ENCODE data around the gene ZNF497. TPM values are rescaled to one million over a fixed set of nuclear protein-coding genes. Genes with fewer than 3 reads are reported as not detected.
A peak's percentile ranks its signal among the peaks of the same experiment; 100 is the strongest.

Gene ZNF497
- total RNA-seq, 5 donors from 2014 or later (not counting 1 experiment from before 2014, with no cell fraction given), result 0.98 to 3.4 (median 2.2) TPM

GRCh38 chr19:58356766-58357480, 5.6 kb downstream of the ZNF497 start:
- Mint-ChIP-seq H3K9me3 (no peaks in the 10 kb centered on the region), H3K4me1 (peaks cover 13 to 30% (median 18%) of the 10 kb centered on the region in 3 donors), H3K4me3 (peak overlapping the region; percentile 63 to 74 (median 64)), H3K27ac (no peak overlapping the region), H3K27me3 (no peaks in the 10 kb centered on the region), H3K36me3 (no peaks in the 10 kb centered on the region)
- peak in 2 of 4 experiments; percentile 4 to 23 for ATAC-seq (replicated peaks in 1 of 4)
- peak overlapping the region; percentile 41 to 53 for H3K4me3 ChIP-seq (ENCODE audit: control insufficient read depth in 1 of 2, extremely low read depth in 1 of 2, low read length in 1 of 2)
- H3K9me3 ChIP-seq, result no peaks in the 10 kb centered on the region
- POLR2A ChIA-PET, result no interaction called here
- H3K27me3 ChIP-seq (replicated peaks in 1 of 2; ENCODE audit: control insufficient read depth in 2 of 2, extremely low read depth in 1 of 2, insufficient read depth in 2 of 2, low read length in 1 of 2), result peaks cover 0 to 32% of the 10 kb centered on the region in 2 experiments
- no peak overlapping the region for H3K27ac ChIP-seq (ENCODE audit: low read length)
- H3K4me1 ChIP-seq (ENCODE audit: control insufficient read depth in 1 of 2, extremely low read depth in 1 of 2, insufficient read depth in 2 of 2, low read length in 2 of 2), result peaks cover 0 to 39% of the 10 kb centered on the region in 2 experiments
- CTCF ChIA-PET, result no interaction called here
- DNase-seq, result peak in 2 of 35 experiments; percentile 6 to 15
- WGBS (ENCODE audit: insufficient coverage), result 42% methylated on average over 70 of the region's 75 CpGs
- H3K36me3 ChIP-seq (ENCODE audit: control insufficient read depth in 2 of 2, extremely low read depth in 1 of 2, insufficient read depth in 1 of 2, low read length in 1 of 2), result no peaks in the 10 kb centered on the region

GRCh38 chr19:58355908-58356765, 6.4 kb downstream of the ZNF497 start:
- Mint-ChIP-seq H3K27ac (peak overlapping the region; percentile 31 to 52), H3K9me3 (no peaks in the 10 kb centered on the region), H3K36me3 (no peaks in the 10 kb centered on the region), H3K4me3 (peak overlapping the region; percentile 63 to 74 (median 64)), H3K4me1 (peaks cover 10 to 28% (median 16%) of the 10 kb centered on the region in 3 donors), H3K27me3 (peaks cover 0 to 1% of the 10 kb centered on the region in 2 donors)
- Histone ChIP-seq H3K4me1 (ENCODE audit: control insufficient read depth in 1 of 2, extremely low read depth in 1 of 2, insufficient read depth in 2 of 2, low read length in 2 of 2) (peaks cover 0 to 36% of the 10 kb centered on the region in 2 experiments), H3K4me3 (ENCODE audit: control insufficient read depth in 1 of 2, extremely low read depth in 1 of 2, low read length in 1 of 2) (peak overlapping the region; percentile 41 to 53), H3K27ac (ENCODE audit: low read length) (no peak overlapping the region), H3K27me3 (replicated peaks in 1 of 2; ENCODE audit: control insufficient read depth in 2 of 2, extremely low read depth in 1 of 2, insufficient read depth in 2 of 2, low read length in 1 of 2) (peaks cover 0 to 29% of the 10 kb centered on the region in 2 experiments), H3K36me3 (ENCODE audit: control insufficient read depth in 2 of 2, extremely low read depth in 1 of 2, insufficient read depth in 1 of 2, low read length in 1 of 2) (no peaks in the 10 kb centered on the region), H3K9me3 (no peaks in the 10 kb centered on the region)
- POLR2A ChIA-PET, result no interaction called here
- ATAC-seq (replicated peaks in 1 of 4) (peak; percentile 76 to 83 (median 79)), DNase-seq (peak in 31 of 35 experiments; percentile 18 to 65 (median 33))
- 13% methylated on average over 93 of the region's 94 CpGs for WGBS (ENCODE audit: insufficient coverage)
- CTCF ChIA-PET, result no interaction called here

- Histone ChIP-seq H3K27me3 (replicated peaks in 1 of 2; ENCODE audit: control insufficient read depth in 2 of 2, extremely low read depth in 1 of 2, insufficient read depth in 2 of 2, low read length in 1 of 2) (peaks cover 0 to 27% of the 10 kb centered on the region in 2 experiments), H3K27ac (ENCODE audit: low read length) (no peak overlapping the region), H3K9me3 (no peaks in the 10 kb centered on the region), H3K4me3 (ENCODE audit: control insufficient read depth in 1 of 2, extremely low read depth in 1 of 2, low read length in 1 of 2) (no peak overlapping the region), H3K4me1 (ENCODE audit: control insufficient read depth in 1 of 2, extremely low read depth in 1 of 2, insufficient read depth in 2 of 2, low read length in 2 of 2) (peaks cover 0 to 36% of the 10 kb centered on the region in 2 experiments), H3K36me3 (ENCODE audit: control insufficient read depth in 2 of 2, extremely low read depth in 1 of 2, insufficient read depth in 1 of 2, low read length in 1 of 2) (no peaks in the 10 kb centered on the region)
- DNase-seq (no peak), ATAC-seq (replicated peaks in 1 of 4) (no peak)
- H3K9me3 Mint-ChIP-seq, result no peaks in the 10 kb centered on the region
- 73% methylated on average over 7 of the region's 10 CpGs for WGBS (ENCODE audit: insufficient coverage)
- peak overlapping the region; percentile 39 to 74 (median 41) for H3K4me3 Mint-ChIP-seq
- H3K27ac Mint-ChIP-seq, result peak overlapping the region in 1 of 2 donors; percentile 55
- peaks cover 0 to 1% of the 10 kb centered on the region in 2 donors for H3K27me3 Mint-ChIP-seq
- CTCF ChIA-PET, result no interaction called here
- peaks cover 10 to 28% (median 18%) of the 10 kb centered on the region in 3 donors for H3K4me1 Mint-ChIP-seq
- POLR2A ChIA-PET, result no interaction called here
- H3K36me3 Mint-ChIP-seq, result no peaks in the 10 kb centered on the region
Measured at GRCh38 chr19:58355215-58355796, 7.2 kb downstream of the ZNF497 start.

- peaks cover 4 to 36% of the 10 kb centered on the region in 2 experiments for H3K4me1 ChIP-seq (ENCODE audit: control insufficient read depth in 1 of 2, extremely low read depth in 1 of 2, insufficient read depth in 2 of 2, low read length in 2 of 2)
- H3K36me3 Mint-ChIP-seq, result no peaks in the 10 kb centered on the region
- ChIA-PET POLR2A (no interaction called here), CTCF (no interaction called here)
- 94% methylated on average over 6 of the region's 6 CpGs for WGBS (ENCODE audit: insufficient coverage)
- H3K9me3 ChIP-seq, result no peaks in the 10 kb centered on the region
- H3K4me3 ChIP-seq (ENCODE audit: control insufficient read depth in 1 of 2, extremely low read depth in 1 of 2, low read length in 1 of 2), result no peak overlapping the region
- DNase-seq, result no peak
- H3K4me3 Mint-ChIP-seq, result no peak overlapping the region
- peaks cover 14 to 30% (median 20%) of the 10 kb centered on the region in 3 donors for H3K4me1 Mint-ChIP-seq
- no peaks in the 10 kb centered on the region for H3K36me3 ChIP-seq (ENCODE audit: control insufficient read depth in 2 of 2, extremely low read depth in 1 of 2, insufficient read depth in 1 of 2, low read length in 1 of 2)
- no peaks in the 10 kb centered on the region for H3K9me3 Mint-ChIP-seq
- H3K27me3 Mint-ChIP-seq, result peaks cover 0 to 3% of the 10 kb centered on the region in 2 donors
- H3K27me3 ChIP-seq (replicated peaks in 1 of 2; ENCODE audit: control insufficient read depth in 2 of 2, extremely low read depth in 1 of 2, insufficient read depth in 2 of 2, low read length in 1 of 2), result peaks cover 0 to 31% of the 10 kb centered on the region in 2 experiments
- no peak overlapping the region for H3K27ac ChIP-seq (ENCODE audit: low read length)
- ATAC-seq (replicated peaks in 1 of 4), result no peak
- H3K27ac Mint-ChIP-seq, result no peak overlapping the region
Measured at GRCh38 chr19:58354478-58355030, 8.0 kb downstream of the ZNF497 start.

GRCh38 chr19:58353717-58354477, 8.7 kb downstream of the ZNF497 start:
- H3K4me3 Mint-ChIP-seq, result no peak overlapping the region
- Histone ChIP-seq H3K4me1 (ENCODE audit: control insufficient read depth in 1 of 2, extremely low read depth in 1 of 2, insufficient read depth in 2 of 2, low read length in 2 of 2) (peaks cover 4 to 36% of the 10 kb centered on the region in 2 experiments), H3K36me3 (ENCODE audit: control insufficient read depth in 2 of 2, extremely low read depth in 1 of 2, insufficient read depth in 1 of 2, low read length in 1 of 2) (no peaks in the 10 kb centered on the region), H3K27me3 (replicated peaks in 1 of 2; ENCODE audit: control insufficient read depth in 2 of 2, extremely low read depth in 1 of 2, insufficient read depth in 2 of 2, low read length in 1 of 2) (peaks cover 0 to 34% of the 10 kb centered on the region in 2 experiments), H3K27ac (ENCODE audit: low read length) (no peak overlapping the region), H3K9me3 (no peaks in the 10 kb centered on the region), H3K4me3 (ENCODE audit: control insufficient read depth in 1 of 2, extremely low read depth in 1 of 2, low read length in 1 of 2) (no peak overlapping the region)
- H3K27me3 Mint-ChIP-seq, result peaks cover 0 to 5% of the 10 kb centered on the region in 2 donors
- ChIA-PET POLR2A (no interaction called here), CTCF (no interaction called here)
- 92% methylated on average over 10 of the region's 15 CpGs for WGBS (ENCODE audit: insufficient coverage)
- DNase-seq (no peak), ATAC-seq (replicated peaks in 1 of 4) (no peak)
- peaks cover 18 to 32% (median 22%) of the 10 kb centered on the region in 3 donors for H3K4me1 Mint-ChIP-seq
- no peaks in the 10 kb centered on the region for H3K9me3 Mint-ChIP-seq
- H3K36me3 Mint-ChIP-seq, result no peaks in the 10 kb centered on the region
- no peak overlapping the region for H3K27ac Mint-ChIP-seq

Data from T-cell (primary cell).